A375 (cell line): ENCODE measurements around the gene VPS26C. TPM values are rescaled to one million over a fixed set of nuclear protein-coding genes. Genes with fewer than 3 reads are reported as not detected.

Source experiments
- small RNA-seq: library from RNA; depleted of rRNA; stranded (forward); fragments of <200 nt; gene quantifications from one replicate; pipeline ENCODE3, GENCODE V24; 2014
- total RNA-seq: library from RNA; depleted of rRNA; stranded (reverse); fragments of >200 nt; shearing (Covaris generic); gene quantifications from 2 replicates; pipeline ENCODE4 v1.2.3, GENCODE V29; 2014; rRNA removed

VPS26C gene
- total RNA-seq, result 35.7 and 38.9 TPM in 2 replicates

DNA sequence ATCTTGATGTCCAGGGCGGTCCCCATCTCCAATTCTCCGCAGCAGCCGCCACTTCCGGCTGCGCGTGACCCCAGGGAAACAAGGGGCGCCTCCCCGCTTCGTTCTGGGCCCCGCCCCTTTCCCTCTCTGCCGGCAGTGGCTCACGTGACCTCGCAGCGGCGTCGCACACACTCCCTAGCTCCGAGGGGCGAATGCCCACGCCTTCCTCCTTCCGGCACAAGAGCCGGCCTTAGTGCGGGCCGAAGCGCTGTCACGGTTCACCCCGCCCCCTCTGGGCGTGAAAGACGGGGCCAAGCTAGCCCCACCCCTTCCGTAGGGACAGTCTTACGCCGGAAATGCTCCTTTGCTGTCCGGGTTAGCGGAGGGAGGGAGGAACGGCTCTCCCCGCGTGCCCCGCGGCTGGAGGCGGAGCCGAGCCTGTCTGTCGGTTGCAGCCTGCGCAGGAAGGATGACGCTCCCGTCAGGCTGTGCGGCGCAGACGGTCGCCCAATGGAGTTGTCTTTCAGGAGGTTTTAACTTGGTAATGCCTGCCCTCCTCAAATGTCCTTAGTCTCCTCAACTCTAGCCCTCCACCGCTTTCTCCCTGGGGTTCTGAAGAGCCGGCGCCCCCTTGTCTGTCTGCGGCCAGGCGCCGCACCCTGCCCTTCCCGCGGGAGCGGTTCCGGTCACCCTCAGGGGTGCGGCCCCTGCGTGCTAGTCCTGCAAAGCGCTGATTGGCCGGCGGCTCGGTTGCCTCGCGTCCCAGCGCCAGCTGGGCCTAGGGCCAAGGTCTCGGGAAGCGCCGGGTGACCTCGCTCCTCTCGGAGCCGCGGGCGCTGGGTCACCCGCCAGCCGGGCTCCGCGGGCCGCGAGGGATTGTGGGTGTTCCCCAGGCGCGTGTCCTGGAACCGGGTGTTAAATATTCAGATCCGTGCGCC lies at the start of gene VPS26C:
Gene VPS26C, minus strand, starts transcription at position 66 of the 917 bp plus-strand sequence. Its CDS starts 40 bp downstream, at position 26.

Small RNA genes lying within 50 kb of the gene (small RNA-seq; reads per million reads assigned to genes)
- not detected for gene RN7SL678P

Other genes starting within 250 kb of the VPS26C start
- gene PIGP, start 194.3 kb downstream of the VPS26C start, total RNA-seq, result 6.9 and 15.5 TPM in 2 replicates
- 44.4 and 67.6 TPM in 2 replicates for gene TTC3, start 194.1 kb downstream of the VPS26C start, total RNA-seq
- gene DYRK1A, start 99.4 kb upstream of the VPS26C start, total RNA-seq, result 26.7 and 30.5 TPM in 2 replicates